Nephron (organoid): ENCODE data around the gene CCL27.

Source experiments
- H3K27ac Mint-ChIP-seq, 3 experiments: 2 replicates each; pipeline ENCODE4 v1.8.0; 2020; ENCODE audit warnings: mixed read lengths in 3 of 3, mild to moderate bottlenecking in 2 of 3, moderate library complexity in 1 of 3
- H3K27me3 Mint-ChIP-seq: 2 replicates; pipeline ENCODE4 v1.8.0; 2021; ENCODE audit warnings: low read depth, mild to moderate bottlenecking, moderate library complexity, mixed read lengths
- H3K36me3 Mint-ChIP-seq: 2 replicates; pipeline ENCODE4 v1.8.0; 2020; ENCODE audit warnings: low read depth, mixed read lengths
- H3K4me1 Mint-ChIP-seq: 2 replicates; pipeline ENCODE4 v1.8.0; 2020; ENCODE audit warnings: mixed read lengths
- H3K4me3 Mint-ChIP-seq, 3 experiments: 2 replicates each; pipeline ENCODE4 v1.8.0; 2020; ENCODE audit warnings: mild to moderate bottlenecking in 3 of 3, mixed read lengths in 3 of 3, moderate library complexity in 2 of 3
- H3K9me3 Mint-ChIP-seq: 2 replicates; pipeline ENCODE4 v1.8.0; 2020; ENCODE audit warnings: mixed read lengths
- TF ChIP-seq, protein P1 (sequence below), 3 experiments: fragments of 200-600 bp; sonication (generic); IDR thresholded peaks; one replicate each; pipeline ENCODE4 v1.5.0; 2021; ENCODE audit warnings: antibody characterized with exemption in 3 of 3; ENCODE audit not compliant: unreplicated experiment in 3 of 3

CCL27 gene

DNA sequence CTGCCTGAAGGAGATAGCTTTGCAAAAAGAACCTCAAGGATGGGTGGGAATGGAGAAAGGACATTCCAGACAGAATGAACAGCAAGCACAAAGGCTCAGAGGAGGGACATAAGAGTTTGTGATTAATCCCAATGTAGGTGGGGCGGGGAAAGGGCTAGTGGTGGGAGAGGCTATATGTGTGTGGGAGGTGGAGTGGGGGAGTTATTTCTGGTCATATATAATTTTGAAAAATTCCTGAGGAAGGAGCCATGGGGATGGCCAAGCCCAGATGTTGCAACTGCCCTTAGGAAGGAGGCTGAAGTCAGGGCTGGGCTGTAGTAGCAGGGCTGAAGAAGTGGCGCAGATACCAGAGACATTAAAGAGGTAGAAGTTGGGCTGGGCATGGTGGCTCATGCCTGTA, 13.4 kb upstream of the CCL27 start:
- peaks cover 13% of the 10 kb centered on the region for H3K36me3 Mint-ChIP-seq
- TF ChIP-seq, protein P1, sequence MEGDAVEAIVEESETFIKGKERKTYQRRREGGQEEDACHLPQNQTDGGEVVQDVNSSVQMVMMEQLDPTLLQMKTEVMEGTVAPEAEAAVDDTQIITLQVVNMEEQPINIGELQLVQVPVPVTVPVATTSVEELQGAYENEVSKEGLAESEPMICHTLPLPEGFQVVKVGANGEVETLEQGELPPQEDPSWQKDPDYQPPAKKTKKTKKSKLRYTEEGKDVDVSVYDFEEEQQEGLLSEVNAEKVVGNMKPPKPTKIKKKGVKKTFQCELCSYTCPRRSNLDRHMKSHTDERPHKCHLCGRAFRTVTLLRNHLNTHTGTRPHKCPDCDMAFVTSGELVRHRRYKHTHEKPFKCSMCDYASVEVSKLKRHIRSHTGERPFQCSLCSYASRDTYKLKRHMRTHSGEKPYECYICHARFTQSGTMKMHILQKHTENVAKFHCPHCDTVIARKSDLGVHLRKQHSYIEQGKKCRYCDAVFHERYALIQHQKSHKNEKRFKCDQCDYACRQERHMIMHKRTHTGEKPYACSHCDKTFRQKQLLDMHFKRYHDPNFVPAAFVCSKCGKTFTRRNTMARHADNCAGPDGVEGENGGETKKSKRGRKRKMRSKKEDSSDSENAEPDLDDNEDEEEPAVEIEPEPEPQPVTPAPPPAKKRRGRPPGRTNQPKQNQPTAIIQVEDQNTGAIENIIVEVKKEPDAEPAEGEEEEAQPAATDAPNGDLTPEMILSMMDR (IDR thresholded peaks at IDR 0.05; ENCODE audit: unreplicated experiment in 3 of 3): no peak

DNA sequence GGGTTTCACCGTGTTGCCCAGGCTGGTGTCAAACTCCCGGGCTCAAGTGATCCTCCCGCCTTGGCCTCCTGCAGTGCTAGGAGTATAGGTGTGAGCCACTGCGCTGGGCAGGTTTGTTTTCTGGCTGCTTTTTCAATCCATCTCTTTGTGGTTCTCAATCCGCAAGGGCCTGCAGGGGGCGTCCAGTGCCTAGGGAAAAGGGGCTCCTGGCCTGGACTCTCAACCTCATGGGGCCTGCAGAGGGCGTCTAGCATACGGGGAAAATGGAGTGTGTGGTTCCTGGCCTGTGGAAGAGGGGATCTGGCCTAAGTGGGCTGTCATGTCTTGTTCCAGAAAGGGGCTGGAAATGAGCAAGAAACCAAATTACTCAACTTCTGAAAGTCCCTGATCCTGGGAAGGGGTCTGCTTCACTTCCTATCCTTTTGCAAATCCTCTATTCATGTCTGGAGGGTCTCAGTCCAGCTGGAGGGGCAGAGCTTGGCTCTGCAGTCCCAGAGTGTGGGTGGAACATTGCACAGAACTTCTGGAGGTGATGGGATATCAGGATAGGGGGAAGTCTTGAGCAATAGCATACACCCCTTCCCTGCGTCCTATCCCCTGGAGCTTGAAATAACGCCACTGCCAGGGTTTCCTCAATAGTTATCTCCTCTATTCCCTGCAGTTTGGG, 12.7 kb upstream of the CCL27 start:
- peaks cover 14% of the 10 kb centered on the region for H3K36me3 Mint-ChIP-seq
- H3K27ac Mint-ChIP-seq: peak overlapping the region; percentile 9 to 83 (median 57)
- H3K4me1 Mint-ChIP-seq: peaks cover 19% of the 10 kb centered on the region
- no peaks in the 10 kb centered on the region for H3K9me3 Mint-ChIP-seq
- TF ChIP-seq, protein P1 (IDR thresholded peaks at IDR 0.05; ENCODE audit: unreplicated experiment in 3 of 3): peak; percentile 62 to 69 (median 67)
- H3K27me3 Mint-ChIP-seq: no peaks in the 10 kb centered on the region
- no peak overlapping the region for H3K4me3 Mint-ChIP-seq

More for the DNA sequence above, 13.4 kb upstream of the CCL27 start:
- no peaks in the 10 kb centered on the region for H3K9me3 Mint-ChIP-seq
- H3K27me3 Mint-ChIP-seq: no peaks in the 10 kb centered on the region
- H3K4me1 Mint-ChIP-seq: peaks cover 19% of the 10 kb centered on the region
- H3K27ac Mint-ChIP-seq: peak overlapping the region; percentile 9 to 73 (median 53)
- H3K4me3 Mint-ChIP-seq: no peak overlapping the region

DNA sequence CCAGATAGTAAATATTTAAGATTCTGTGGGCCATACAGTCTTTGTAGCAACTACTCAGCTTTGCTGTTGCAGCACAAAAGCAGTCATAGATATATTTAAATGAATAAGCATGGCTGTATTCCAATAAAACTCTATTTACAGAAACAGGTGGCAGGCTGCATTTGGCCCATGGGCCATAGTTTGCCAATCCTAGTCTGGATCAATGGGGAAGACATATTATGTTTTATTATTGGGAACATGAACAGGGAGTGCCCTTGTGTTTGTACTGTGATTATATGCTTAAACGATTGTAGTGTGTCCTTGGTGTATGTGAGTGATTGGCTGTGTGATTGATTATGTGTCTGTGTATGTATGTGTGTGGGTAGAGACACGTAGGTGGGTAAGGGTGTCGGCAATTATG, 12.0 kb upstream of the CCL27 start:
- Mint-ChIP-seq H3K27ac (peak overlapping the region in 1 of 3 experiments; percentile 9), H3K4me1 (peaks cover 19% of the 10 kb centered on the region), H3K4me3 (no peak overlapping the region), H3K36me3 (peaks cover 19% of the 10 kb centered on the region), H3K27me3 (no peaks in the 10 kb centered on the region), H3K9me3 (no peaks in the 10 kb centered on the region)
- TF ChIP-seq, protein P1 (IDR thresholded peaks at IDR 0.05; ENCODE audit: unreplicated experiment in 3 of 3): no peak

DNA sequence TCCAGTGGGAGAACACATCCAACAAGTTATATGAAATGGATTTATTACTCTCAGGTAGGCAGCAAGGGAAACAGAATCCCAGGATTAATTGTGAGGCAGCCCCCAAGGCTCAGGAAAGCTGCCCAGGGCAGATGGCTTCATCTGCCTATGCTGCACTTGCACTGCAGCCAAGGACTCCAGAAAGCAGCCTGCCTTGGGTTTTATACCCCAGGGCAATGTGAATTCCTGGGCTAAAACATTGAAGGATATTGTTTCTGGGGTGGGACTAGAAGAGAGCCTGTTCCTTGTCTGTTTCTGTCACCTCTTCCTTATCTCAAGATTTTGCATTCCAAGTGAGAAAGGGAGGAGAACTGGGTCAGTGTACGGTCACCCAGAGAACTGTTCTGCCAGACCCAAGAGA, 8.8 kb upstream of the CCL27 start:
- TF ChIP-seq, protein P1 (IDR thresholded peaks at IDR 0.05; ENCODE audit: unreplicated experiment in 3 of 3): no peak
- Mint-ChIP-seq H3K4me3 (no peak overlapping the region), H3K27me3 (no peaks in the 10 kb centered on the region), H3K27ac (no peak overlapping the region), H3K9me3 (no peaks in the 10 kb centered on the region), H3K4me1 (peaks cover 19% of the 10 kb centered on the region), H3K36me3 (peaks cover 24% of the 10 kb centered on the region)

DNA sequence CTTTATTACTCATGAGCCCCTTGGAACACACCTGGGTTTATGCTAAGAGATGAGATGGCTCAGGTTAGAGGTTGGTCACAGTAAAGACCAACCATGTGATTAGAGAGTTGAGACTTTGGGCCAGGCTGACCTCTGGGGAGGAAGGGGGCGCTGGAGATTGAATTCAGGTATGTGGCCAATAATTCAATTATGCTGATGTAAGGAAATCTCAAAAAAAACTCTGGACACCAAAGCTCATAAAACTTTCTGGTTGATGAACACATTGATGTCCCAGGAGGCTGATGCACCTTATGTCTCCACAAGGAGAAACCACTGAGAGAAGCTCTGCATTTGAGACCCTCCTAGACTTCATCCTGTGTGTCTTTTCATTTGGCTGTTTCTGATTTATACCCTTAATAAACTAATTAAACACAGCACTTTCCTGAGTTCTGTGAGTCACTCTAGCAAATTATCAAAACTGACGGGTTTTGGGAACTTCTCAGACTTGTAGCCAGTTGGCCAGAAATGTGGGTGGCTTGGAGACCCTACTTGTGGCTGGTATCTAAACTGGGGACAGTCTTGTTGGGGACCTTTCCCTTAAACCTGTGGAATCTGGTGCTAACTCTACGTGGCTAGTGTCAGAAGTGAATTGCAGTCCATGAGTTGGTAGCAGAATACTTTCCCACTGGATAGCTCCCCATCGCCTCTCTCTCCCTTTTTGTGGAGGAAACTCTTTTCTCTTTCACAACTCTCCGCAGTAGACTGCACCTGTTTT, 7.5 kb upstream of the CCL27 start:
- Mint-ChIP-seq H3K4me1 (peaks cover 15% of the 10 kb centered on the region), H3K36me3 (peaks cover 28% of the 10 kb centered on the region), H3K27me3 (no peaks in the 10 kb centered on the region), H3K27ac (no peak overlapping the region), H3K9me3 (no peaks in the 10 kb centered on the region), H3K4me3 (no peak overlapping the region)
- TF ChIP-seq, protein P1 (IDR thresholded peaks at IDR 0.05; ENCODE audit: unreplicated experiment in 3 of 3): no peak
